ENCODE measurements around the gene BRD7.

The BRD7 gene

DNA sequence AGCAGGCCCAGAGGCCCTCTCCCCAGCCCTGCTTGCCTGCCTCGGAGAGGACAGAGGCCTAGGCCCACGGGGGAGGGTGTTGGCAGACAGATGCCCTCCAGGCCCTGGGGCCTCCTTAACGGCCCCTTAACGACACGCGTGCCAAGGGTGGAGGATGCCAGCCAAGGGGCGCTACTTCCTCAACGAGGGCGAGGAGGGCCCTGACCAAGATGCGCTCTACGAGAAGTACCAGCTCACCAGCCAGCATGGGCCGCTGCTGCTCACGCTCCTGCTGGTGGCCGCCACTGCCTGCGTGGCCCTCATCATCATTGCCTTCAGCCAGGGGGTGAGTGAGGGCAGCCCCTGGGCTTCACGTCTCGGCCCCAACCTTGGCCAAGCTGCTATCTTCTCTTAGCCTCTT is 80.8 kb downstream of the BRD7 start:
- no peak for DNase-seq

DNA sequence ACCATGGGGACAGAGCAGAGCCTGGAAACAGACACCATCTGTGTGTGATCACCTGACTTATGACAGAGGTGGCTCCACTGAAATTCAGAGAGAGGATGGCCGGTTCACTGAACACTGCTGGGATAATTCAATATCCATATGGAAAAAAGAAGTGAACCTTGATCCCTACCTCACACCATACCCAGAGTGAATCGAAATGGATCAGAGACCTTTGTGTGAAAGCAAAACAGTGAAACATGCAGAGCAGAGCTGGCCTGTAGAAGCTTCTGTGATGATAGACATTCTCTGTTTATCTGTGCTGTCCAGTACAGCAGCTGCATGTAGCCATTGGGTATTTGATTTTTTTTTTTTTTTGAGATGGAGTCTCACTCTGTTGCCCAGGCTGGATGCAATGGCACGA is 82.1 kb downstream of the BRD7 start:
- DNase-seq = no peak

DNA sequence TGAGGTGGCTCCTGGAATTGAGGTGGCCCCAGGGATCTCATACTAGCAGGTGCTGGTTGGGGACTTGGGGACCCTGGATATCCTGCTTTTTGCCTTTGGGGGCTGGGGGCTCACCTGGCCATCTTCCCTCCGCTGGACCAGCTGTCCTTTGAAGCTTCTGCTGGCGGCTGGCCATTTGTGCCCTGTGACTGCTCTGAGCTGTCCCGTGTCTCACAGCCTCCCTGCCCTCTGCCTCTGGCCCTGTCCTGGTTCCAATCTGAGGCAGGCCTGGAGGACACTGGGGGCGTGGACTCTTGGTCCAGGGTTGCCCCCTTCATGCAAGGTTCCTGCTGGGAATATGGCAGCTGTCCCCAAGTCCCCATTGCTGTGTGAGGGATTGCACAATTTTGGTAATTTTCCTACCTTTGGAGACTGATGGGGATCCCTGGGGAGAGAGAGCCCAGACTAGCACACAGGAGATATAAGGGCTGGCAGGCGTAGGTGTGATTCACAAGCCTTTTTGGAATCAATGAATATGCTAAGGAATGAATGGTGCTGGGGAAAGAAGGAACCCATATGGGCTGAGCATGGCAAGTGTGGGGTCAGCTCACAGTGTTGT is 83.3 kb downstream of the BRD7 start:
- no peak for DNase-seq

DNA sequence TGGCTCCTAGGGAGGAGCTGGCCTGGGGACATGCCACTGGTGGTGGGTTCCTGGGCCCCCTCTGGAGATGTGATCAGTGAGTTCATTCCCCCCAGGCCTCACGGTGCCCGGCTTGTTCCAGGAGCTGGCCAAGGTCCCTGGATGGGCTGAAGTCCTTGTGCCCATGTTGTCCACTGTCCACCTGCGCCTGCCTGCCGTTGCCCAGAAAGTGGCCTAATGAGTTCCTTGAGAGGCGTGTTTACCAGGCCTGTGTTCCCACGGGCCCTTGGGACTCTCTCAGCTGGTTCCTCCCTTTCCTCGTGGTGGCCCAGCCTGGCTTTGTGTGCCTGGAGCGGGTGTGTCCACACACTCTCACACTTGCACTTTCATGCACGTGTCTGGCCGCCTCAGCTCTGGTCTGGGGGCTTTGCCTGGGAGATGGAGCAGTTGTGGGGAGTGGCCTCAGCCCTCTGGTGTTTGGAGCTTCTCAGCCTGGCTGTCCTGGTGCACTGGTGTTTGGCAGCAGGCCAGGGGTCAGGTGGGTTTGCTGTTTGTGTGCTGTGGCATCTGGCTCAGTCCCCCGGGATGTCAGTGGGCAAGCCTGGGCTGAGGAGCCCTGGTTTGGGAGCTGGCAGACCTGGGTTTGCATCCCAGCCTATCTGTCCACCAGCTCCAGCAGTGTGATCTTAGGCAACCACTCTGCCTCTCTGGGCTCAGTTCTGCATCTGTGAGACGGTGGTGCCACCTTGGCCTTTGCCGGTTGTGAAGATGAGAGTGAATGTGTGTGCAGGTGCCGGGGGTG is 84.5 kb downstream of the BRD7 start:
- no peak for DNase-seq

DNA sequence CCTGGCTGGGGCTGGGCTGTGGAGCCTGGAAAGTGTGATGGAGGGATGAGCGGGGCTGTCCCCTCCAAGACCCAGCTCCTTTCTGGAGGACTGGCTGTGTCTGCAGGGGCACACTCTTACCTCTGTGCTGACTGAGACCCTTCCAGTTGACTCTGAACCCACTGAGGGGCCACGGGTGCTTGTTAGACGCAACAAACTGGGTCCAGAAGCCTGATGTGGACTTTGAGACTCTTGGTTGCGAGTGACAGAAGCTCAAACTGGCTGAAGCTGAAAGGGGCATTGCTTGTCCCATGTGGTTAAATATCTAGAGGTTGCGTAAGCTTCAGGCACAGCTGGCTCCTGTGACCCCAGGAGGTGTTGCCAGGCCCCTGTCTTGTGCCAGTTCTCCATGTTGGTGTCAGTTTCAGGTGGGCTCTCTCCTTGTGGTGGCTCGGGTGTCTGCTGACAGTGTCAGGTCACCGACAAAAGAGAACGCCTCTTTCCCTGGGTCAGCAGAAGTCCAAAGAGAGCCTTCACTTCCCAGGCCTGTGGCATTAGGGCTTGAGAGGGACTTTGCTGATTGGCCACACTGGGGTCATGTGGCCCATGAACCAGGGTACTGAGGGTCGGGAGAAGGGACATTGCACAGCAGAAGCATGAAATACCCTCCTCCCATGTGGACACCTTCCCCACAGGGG is 85.7 kb downstream of the BRD7 start:
- no peak for DNase-seq

DNA sequence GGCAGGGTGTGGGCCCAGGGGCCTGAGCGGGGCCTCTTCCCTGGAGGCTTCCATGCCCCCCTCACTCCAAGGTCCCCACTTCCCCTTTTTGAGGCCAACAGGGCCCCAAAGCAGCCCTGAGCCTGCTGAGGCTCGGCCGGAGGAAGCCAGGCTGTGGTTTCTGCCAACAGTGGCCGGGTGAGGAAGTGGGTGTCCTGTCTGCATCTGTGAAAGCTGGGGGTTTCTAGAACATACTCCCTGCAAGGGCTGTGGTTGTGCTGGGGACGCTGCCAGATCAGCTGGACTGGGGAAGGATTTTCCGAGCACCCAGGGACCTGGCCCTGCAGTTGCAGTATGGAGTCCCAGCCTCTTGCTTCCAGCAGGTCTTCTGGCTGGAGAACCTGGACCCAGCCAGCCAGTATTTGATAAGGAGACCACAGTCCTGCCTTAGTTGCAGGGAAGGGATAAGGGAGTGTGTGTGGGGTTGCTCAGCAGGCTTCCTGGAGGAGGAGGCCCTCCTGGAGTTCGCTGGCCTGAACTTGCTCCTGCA is 86.7 kb downstream of the BRD7 start:
- DNase-seq = no peak

DNA sequence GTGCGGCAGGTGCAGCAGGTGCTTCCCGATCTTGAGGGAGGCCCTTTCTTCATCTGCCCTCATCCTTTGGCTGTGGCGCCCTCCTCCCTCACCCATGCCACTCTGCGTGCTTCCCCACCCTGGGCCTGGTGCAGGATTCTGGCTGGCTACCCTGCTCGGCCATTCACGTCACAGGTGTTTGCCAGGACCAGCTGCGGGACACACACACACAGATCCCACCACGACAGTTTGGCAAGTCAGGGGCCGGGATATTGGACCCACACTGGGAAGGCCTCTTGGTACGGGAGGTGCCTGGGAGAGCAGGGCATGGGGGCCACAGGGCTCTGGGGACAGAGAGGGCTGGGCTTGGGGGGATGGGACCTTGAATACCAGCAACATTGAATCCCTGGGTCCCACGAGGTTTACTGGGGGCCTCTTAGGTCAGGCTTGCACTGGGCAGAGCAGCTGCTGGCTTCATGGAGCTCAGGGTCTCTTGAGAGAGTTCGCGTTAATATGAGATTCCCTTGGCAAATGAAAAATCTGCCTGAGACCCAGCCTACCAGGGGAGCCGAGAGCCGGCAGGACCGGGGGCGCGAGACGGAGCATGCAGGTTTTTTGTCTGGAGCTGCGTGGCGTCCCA is 87.3 kb downstream of the BRD7 start:
- DNase-seq = no peak

DNA sequence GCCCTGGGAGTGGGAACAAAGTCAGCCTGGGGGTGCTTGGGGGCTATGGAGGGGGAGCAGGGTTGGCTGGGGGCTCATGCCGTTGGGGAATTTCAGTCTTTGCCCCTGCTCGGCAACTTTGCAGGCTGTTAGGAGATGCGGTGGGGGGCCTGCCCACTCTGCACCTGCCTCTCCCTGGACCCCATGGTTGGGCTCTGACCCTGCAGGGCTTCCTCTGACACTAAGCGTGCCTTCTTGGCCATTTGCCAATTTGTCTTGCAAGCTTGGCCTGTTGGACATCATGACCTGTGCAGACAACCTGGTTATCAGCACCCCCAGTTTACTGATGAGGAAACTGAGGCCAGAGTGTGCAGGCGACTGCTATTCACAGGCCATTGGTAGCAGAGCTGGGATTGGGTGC is 87.9 kb downstream of the BRD7 start:
- no peak for DNase-seq

DNA sequence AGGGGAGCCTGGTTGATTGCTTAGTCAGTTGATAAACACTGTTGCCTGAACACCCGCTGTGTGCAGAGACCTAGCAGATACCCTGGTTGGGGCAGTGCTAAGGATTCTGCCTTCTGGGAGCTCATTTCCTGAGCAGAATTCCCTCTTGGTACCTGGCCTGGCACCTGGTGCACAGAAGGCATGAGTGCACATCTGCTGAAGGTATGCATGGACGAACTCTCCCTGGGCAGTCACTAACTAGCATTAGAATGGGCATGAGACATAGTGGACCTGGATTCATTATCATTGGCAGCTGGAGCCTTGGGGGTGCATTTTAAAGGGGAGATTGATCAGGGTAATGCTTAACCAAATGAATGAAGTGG is 89.3 kb downstream of the BRD7 start:
- DNase-seq = no peak

DNA sequence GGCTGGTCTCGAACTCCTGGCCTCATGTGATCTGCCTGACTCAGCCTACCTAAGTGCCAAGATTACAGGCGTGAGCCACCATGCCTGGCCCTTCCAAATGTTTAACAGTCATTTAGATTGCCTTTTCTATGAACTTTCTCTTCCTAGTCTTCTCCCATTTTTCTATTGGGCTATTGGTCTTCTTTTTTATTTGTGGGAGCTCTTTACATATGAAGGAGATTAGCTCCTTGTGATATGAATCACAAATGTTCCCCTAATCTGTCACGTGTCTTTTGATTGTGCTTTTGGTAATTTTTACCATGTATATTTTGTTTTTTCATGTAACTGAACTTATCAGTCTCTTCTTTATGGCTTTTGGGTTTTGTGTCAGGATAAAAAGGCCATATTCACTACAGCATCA is 90.5 kb downstream of the BRD7 start:
- DNase-seq = no peak

DNA sequence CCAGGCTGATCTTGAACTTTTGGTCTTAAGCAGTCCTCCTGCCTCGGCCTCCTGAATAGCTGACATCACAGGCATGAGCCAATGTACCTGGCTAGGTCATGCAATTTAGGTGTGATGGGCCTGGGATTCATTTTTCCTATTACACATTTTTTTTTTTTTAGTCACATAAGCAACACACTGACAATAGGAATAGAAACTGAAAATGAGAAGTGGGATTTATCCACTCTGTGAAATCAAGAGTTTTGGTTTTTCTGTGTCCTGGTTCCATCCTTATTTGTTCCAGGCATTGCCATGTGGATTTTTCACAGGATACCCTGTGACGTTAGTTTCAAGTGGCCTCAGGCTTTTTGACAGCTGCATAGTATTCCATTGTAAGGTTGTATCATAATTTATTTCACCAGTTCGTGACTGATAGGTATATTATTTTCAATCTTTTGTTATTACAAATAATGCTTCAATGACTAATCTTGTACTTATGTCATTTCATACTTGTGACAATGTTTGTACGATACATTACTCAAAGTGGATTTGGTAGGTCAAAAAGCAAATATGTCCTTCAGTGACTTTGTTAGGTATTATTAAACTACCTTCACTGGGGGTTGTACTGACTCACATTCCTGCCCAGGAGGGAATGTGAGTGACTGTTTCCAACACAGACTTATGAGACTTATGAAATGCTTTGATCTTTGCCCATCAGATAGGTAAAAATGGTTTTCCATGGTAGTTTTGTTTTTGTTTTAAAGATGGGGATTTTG is 91.8 kb downstream of the BRD7 start:
- no peak for DNase-seq

DNA sequence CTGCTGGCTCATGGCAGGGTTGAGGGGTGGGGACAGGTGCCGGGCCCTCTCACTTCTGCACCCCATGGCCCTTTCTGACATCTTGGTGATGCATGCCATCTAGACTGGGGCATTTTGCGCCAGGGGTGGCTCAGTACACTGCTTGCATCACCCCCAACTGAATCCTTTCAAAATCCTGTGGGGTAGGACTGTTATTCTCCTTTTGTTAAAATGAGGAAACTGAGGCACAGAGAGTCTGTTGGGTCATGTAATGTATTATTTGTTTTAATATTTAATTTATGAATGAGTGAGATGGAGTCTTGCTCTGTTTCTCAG is 92.5 kb downstream of the BRD7 start:
- DNase-seq = no peak

DNA sequence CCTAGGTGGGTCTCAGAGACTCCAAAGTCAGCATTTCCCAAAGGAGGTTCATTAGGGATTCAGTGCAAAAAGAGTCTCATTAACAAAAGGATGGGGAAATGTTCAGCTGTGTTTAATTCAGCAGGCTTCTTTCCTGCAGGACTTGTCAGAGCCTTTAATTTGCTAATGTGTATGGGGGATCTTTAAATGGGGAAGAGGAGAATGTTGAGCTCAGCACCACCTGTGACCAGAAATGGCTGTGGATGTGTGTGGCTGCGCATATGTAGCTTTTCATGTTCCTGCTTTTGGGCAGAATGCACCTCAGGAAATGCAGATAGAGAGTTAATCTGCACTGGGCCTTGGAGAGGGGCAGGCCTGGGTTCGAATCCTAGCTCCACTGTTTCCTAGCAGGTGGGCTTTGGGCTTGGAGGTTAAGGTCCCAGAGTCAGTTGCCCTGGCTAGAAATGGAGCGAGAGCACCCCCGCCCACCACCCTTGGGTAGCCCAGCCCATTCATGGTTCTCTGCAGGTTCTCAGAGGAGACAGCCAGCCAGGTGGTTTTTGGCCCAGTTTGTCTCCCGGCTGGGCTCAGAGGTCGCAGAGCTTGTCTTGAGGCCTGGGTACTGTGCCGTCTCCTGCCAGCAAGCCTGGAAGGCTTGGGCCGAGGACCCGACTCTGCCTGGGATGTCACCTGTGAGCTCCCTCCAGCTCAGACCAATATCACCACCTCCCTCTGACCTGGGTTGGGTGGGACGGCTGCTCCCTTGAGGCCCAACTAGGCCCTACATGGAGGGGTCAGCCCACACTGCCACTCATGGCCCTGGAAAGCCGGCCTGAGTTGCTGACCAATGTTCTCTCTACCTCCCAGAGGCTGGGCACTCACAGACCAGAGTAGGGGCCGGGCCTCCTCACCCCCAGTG is 93.1 kb downstream of the BRD7 start:
- DNase-seq = no peak

DNA sequence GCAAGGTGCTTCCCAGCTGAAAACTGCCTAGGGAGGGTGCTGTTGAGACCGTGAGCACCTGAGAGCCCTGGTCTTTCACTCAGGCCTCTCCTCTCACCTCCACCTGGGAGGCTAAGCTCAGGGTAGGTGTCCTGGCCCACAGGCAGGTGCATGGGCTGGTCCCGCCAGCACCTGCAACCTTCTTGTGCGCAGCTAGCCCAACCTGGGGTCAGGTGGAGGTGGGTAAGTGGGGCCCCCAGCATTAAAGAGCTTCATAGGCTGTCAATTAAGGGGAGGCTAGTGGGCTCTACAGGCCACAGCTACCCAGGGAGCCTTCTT is 93.7 kb downstream of the BRD7 start:
- no peak for DNase-seq

DNA sequence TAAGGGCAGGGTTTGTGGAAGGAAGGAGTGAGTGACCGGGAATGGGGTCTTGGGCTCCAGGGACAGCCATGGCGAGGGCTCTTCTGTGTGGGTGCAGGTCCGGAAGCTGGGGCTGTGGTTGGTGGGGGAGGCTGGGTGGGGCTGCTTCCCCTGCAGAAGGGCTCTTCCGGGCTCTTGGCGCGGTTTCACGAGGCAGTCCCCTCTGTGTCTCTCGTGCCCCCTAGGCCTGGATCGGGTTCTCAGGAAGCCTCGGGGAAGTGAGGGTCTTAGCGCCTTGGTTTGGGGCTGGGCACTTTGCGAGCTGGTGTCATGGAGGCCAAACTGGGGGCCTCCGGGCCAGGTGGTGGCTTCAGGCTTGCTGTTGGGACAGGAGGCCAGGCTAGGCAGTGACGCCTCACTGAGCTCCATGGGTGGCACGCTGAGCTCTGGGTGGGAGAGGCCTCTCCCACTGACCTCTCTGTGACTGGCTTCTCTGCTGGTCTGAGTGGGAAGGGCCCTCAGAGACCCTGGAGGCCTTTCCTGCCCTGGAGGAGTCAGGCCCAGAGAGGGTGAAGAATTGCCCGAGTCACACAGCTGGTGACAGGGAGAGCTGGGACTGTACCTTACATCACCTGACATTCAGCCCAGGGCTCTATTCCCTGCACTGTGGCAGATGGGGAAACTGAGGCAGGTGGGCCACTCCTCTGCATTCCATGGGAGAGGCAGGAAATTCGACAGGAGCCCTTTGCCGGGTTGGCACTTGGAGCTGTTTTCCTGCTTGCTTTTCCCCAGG is 94.3 kb downstream of the BRD7 start:
- no peak for DNase-seq

DNA sequence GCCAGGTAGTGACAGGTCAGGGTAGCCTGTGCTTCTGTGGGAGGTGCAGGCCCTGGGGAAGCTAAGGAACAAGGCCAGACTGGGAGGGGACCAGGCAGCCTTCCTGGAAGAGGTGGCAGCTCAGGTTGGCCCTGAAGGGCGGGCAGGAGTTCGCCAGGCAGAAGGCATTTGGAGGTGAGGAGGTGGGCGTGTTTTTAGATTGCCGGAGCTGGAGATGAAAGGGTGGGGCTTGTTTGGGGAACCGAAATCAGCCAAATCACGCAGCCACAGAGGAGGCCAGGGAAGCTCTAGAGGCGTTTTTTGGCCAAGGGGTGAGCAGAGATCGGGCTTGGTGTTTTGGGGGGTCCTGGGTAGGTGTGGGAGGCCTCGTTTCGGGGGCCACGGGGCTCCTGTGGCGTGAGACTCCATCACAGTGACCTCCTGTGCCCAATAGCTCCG is 94.9 kb downstream of the BRD7 start:
- DNase-seq = peak; percentile 58

DNA sequence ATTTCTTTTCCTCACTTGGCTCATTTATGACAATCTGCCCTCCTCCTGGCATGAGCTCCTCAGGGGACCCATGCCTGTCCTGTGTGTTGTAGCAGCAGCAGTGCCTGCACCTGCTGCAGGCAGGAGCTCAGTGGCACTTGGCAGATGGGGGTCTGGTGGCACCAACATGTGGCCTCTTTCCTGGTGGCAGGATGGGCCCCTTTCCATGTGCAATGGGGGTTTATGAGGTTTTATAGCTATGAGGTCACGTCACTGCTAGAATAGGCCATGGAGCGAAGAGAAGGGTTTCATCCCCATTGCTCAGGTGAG is 95.5 kb downstream of the BRD7 start:
- no peak for DNase-seq

DNA sequence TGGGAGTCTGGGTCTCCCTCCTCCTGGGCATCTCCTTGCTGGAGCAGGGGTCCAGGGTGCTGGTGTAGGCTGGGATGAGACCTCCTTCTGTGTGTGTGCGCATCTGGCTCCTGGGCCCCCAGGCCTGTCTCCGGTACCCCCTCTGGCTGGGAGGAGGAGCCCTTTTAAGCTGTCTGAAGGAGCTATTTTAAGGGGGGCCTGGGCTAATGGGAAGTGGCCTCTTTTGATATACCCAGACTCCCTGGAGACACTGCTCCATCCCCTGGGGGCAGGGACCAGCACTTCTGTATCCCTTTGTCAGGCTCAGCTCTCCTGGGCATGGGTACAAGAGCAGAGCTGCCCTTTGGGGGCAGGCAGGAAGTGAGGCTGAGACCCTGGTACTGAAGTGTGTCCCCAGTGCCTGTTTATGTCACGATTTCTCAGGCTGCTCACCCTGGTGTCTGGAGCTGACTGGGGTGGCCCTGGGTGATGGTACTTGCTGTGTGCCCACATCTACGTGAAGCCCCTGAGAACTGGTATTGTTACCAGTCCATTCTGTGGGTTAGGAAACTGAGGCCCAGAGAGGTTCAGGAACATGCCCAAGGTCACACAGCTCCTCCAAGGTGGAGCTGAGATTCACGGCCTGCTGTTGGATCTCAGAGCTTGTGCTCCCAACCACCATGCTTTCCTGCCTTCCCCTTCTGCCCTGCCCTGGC is 96.0 kb downstream of the BRD7 start:
- no peak for DNase-seq

DNA sequence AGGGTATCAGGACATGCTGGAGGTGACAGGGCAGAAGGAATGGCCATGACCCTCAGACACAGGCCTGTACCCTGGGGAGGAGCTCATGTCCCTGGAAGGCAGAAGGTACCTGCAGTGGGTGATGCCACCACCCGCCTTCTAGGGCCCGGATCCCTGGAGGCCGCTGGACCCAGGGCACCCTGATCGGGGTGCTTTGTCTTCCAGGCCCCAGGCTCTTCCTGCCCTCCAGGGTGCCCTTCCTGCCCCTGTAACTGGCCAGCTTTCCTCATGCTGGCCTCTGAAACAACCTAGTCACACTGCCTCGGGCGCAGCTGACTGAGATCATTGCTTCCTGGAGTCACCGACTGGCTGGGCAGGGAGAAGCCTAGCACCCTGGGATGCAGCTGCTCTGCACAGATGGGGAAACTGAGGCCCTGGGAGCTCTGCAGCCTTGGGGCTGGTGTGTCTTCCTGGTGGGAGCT is 96.6 kb downstream of the BRD7 start:
- DNase-seq = no peak

DNA sequence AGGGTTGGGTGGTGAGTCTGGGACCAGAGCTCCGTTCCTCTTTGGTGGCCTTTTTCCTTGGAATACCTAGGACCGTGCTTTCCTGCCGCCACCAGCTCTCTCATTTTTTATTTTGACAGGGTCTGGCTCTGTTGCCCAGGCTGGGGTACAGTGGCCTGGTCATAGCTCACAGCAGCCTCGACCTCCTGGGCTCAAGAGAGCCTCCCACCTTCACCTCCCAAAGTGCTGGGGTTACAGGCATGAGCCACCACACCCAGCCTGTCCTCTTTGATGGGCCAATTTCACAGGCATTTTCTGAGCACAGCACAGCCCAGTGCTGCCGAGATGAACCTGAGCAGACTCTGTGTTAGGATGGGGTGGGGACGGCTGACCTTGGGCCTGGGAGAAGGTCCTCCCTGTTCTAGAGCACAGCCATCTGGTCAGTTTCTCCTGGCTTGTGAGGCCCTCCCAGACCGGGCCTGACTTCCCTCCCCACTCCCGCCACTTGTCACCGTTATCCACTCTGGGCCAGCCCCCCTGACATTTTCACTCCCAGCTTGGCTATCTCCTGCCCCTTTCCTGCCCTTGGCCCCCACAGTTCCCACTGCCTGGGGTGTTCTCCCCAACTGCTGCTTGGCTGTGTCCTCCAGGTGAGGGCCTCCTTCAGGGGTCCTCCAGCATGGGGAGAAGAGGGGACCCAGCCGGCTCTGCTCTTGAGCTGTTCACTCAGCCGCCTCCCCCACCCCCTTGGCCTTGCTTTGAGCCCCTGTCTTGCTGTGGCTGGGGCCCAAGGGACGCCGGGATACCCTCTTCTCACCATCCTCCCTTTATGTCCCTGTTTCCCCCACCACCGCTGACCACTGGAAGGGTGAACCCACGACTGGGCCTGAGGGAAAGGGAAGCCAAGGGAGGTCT is 97.4 kb downstream of the BRD7 start:
- no peak for DNase-seq
